CD4-positive, alpha-beta T cell treated with Interleukin-12 subunit alpha and Interleukin-12 subunit beta, for 1 hour (primary cell): ENCODE measurements around the gene CRELD1.
"Not testable (repeated sequence)": the region's sequence is repeated elsewhere in the genome, so short reads cannot be mapped to it uniquely, and the experiment has no call there.

Experiments
- DNase-seq: peaks from one replicate; pipeline ENCODE4 v3.0.0-alpha.2; 2020

The CRELD1 gene

GRCh38 chr3:9933561-9934234 is at the start of gene CRELD1:
Gene CRELD1, plus strand, starts transcription at chr3:9933834. Its CDS starts 605 bp downstream, at chr3:9934439.
- DNase-seq: peak; percentile 98

- no peak for DNase-seq
Measured at GRCh38 chr3:9884555-9885165, 49.0 kb upstream of the CRELD1 start.

- DNase-seq: no peak
Measured at GRCh38 chr3:9886328-9886727, 47.3 kb upstream of the CRELD1 start.

DNA sequence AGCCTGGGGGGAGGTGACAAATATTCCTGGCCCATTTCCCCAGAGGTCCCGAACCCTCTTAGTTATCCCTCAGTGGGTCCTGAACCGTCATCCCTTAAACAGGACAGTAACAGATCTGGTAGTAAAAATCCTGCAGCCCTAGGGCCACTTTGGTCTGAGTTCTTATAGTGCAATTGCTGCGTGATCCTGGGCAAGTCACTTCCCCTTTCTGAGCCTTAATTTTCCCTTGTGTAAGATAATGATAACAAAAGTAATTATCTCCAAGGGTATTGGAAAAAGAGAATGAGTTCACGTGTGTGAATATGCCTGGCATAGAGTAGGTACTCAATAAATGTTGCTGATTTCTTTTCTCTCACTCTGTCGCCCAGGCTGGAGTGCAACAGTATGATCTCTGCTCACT is 46.2 kb upstream of the CRELD1 start:
- no peak for DNase-seq

DNA sequence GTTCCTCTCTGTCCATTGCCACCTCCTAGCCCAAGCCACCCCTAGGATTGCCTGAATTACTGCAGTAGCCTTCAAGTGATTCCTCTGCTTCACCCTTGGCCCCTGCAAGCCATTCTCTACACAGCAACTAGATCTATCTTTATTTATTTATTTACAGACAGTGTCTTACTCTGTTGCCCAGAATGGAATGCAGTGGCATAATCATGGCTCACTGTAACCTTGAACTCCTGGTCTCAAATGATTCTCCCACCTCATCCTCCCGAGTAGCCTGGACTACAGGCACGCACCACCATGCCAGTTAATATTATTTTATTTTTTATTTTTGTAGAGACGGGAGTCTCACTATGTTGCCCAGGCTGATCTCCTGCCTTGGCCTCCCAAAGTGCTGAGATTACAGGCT is 45.1 kb upstream of the CRELD1 start:
- DNase-seq: no peak

DNA sequence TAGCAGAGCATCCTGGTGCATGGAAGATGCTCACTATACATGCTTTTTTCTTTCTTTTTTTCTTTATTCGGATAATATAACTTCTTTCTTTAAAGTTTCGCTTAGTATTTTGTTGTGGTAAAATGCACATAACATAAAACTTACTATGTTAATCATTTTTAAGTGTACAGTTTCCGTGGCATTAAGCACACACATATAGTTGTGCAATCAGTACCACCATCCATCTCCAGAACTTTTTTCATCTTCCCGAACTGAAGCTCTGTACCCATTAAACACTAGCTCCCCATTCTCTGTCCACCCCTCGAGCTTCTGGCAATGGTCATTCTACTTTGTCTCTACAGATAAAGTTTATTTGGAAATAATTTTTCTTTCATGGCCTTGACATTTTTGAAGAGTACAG is 44.2 kb upstream of the CRELD1 start:
- no peak for DNase-seq

DNA sequence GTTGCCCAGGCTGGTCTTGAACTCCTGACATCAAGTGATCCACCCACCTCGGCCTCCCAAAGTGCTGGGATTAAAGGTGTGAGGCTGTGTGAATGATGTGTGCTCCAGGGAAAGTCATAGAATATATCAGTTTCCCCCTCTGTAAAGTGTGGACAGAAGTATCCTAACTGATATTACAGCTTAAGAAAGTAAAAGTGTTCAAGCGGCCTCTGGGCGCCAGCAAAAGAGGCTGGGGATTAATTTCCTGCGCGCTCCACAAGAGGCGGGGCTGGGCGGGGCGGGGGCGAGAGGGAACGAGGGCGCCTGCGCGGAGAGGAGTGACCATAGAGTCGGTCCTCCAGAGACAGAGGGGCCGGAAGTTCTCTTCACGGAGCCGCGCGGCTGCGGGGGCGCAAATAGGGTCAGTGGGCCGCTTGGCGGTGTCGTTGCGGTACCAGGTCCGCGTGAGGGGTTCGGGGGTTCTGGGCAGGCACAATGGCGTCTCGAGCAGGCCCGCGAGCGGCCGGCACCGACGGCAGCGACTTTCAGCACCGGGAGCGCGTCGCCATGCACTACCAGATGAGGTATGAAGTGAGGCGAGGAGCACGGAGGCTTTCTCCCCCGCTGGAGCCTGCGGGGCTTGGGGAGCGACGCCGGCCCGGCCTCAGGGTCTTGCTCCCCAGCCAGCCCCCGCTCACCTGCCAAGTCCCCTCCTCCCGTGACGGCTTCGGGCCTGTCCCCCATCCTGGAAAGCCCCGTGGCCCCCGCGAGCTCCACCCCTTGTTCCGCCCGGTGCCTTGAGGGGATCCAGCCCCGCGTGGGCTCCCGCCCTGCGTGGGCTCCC is 43.2 kb upstream of the CRELD1 start, which contains the start of gene JAGN1:
TSS of gene JAGN1 (plus strand) at position 362 of the 823 bp plus-strand sequence. CDS start at position 475, 113 bp downstream.
- DNase-seq: peak; percentile 94

- no peak for DNase-seq
Measured at GRCh38 chr3:9891072-9891622, 42.5 kb upstream of the CRELD1 start.

DNA sequence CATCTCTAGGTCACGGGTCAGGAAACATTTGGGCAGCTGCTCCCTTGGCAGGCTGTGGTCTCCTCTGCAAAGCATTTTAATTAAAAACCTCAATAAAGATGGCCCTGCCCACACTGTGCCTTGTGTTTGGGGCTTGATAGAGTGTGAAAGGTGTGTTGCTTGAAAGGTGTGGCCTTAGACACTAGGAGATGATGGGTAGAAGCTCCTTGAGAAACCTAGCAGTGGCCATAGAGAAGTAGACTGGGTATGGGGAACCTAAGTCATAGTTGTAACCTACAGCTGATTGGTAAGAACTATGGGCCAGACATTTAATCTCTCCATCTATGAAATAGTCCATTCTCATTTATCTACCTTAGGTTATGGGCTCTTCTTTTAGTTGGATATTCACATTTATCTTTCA is 39.9 kb upstream of the CRELD1 start:
- DNase-seq: no peak

DNA sequence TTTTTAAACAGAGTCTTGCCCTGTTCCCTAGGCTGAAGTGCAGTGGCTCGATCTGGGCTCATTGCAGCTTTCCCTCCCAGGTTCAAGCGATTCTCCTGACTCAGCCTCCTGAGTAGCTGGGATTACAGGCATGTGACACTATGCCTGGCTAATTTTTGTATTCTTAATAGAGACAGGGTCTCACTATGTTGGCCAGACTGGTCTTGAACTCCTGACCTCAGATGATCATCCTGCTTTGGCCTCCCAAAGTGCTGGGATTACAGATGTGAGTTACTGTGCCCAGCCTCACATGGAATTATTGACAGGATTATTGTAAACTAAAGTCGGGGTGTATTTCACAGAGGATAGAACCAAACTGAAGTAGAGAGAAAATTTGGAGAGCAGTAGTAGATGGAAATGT is 37.9 kb upstream of the CRELD1 start:
- not testable (repeated sequence) for DNase-seq

DNA sequence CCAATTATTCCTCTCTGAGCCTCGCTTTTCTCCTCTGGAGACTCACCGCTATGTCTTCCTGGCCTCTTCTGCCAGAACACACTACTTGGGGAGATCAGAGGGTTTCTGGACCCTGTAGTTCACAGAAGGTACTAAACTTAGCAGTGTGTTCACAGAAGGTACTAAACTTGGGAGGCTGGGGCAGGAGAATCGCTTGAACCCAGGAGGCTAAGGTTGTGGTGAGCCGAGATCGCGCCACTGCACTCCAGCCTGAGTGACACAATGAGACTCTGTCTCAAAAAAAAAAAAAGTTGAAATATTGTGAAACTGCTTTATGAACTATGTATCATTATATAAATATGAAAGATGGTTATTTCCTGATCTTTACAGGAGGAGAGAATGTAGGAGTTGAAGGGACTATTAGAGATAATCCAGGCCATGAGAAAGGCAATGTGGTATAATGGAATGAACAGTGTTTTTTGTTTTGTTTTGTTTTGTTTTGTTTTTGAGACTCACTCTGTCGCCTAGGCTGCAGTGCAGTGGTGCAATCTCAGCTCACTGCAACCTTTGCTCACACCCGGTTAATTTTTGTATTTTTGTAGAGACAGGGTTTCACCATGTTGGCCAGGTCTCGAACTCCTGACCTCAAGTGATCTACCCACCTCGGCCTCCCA is 36.8 kb upstream of the CRELD1 start:
- not testable (repeated sequence) for DNase-seq

DNA sequence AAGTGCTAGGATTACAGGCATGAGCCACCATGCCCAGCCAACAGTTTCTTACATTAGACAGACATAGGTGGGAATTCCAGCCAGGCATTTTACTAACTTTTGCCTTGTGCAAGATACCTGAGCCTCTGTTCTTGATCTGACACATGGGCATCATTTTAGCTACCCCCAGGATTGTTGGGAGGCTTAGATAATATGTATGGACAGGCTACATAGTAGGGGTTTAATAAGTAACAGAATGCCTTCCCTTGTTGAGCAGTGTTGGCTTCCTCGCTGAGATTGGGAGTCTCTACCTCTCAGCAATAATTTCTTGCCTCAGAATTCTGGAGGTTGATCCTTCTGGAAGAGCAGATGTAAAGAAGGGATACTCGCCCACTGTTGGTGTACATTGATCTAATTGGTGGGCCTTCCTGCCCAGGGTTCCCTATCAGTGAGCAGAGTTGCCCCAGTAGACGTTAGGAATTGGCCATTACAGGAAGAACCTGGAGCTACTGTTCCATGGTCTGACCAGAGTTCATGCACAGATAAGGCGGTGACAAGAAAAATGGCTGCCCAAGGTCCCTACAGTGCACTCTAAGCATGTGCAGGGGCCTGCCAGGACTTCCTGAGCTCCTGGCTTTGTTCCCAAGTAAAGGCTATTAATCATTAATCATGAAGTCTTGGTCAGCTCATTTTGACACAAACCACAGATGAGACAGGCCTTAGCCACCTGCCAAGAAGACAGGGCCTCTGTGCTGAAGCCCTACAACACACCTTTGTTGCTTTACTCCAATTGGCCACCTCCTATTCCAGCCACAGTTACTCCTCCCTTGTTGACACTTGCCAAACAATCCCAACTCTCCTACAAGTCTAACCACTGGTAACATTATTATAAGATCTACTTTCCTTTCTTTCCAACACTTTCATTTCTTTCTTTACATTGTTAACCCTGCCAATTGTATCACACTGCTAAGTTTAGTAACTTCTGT is 35.9 kb upstream of the CRELD1 start:
- no peak for DNase-seq

GRCh38 chr3:9898467-9899241 is 35.0 kb upstream of the CRELD1 start:
- DNase-seq: no peak

- DNase-seq: no peak
Measured at GRCh38 chr3:9899289-9899791, 34.3 kb upstream of the CRELD1 start.

DNA sequence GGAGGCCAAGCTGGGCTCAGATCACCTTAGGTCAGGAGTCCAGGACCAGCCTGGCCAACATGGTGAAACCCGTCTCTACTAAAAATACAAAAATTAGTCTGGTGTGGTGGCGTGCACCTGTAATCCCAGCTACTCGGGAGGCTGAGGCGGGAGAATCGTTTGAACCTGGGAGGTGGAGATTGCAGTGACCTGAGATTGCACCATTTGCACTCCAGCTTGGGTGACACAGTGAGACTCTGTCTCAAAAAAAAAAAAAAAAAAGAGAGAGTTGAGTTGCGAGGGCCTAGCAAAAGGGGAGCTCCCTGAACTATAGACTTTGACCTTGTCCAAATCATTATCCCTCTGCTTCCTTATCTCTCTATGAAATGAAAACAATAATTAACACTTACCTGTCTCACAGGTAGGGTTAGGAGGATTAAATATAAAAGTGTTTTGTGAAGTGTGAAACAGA is 32.6 kb upstream of the CRELD1 start:
- not testable (repeated sequence) for DNase-seq

- DNase-seq: peak; percentile 43
Measured at GRCh38 chr3:9901967-9902366, 31.7 kb upstream of the CRELD1 start.

DNA sequence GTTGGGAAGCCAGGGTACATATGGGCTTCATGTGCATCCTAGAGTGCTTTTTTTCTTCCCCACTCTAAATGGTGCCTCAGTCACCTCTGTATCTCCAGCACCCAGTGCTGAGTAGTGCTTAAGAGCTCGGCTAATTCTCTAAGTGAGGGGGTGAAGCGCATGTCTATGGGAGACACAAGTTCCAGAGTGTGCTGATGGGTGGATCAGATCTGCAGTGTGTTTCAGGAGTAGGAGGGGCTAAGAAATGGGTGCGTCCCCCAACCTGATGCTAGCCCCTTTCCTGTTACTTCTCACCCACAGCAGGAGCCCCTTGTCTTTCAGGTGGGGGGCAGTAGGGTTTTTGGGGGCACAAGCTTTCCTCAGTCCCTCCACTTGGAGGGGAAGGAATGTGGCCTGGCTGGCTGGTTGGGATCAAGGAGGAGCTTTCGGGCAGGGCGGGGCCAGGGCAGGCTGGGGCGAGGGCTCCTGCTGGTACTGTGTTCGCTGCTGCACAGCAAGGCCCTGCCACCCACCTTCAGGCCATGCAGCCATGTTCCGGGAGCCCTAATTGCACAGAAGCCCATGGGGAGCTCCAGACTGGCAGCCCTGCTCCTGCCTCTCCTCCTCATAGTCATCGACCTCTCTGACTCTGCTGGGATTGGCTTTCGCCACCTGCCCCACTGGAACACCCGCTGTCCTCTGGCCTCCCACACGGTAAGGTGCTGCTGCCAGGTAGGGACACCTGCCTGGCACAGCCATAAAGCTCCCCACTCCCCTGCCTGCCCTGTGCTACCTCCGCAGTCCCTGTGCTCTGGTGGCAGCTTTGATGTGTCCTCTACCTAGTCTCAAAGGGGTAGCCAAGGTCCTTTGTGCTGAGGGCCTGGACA is 31.0 kb upstream of the CRELD1 start, which contains the start of gene IL17RE:
TSS of gene IL17RE (plus strand) at position 477 of the 866 bp plus-strand sequence. CDS start at position 562, 85 bp downstream.
- DNase-seq: no peak

DNA sequence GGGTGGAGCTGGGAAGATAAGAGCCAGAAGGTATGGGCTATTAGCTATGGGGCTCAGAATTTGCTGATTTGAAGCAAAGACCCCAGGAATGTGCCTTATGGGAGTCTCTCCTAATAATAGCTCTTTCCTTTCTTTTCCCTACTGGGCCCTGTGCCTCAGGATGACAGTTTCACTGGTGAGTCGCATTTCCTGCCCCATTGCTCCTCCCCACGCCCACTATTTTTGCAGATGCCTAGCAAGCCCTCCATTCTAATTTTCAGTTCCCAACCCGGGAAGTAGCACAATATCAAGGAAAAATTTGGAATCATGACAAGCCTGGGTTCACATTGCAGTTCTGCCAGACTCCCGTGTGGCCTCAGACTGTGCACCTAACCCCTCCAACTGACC is 30.4 kb upstream of the CRELD1 start:
- no peak for DNase-seq

- no peak for DNase-seq
Measured at GRCh38 chr3:9903904-9904303, 29.7 kb upstream of the CRELD1 start.
